Measurements from ENCODE around the gene CEP170.

GRCh38 chr1:243273506-243273905 lies 18.4 kb upstream of the CEP170 start:
- TF ChIP-seq TAF1 (IDR thresholded peaks at IDR 0.05; ENCODE audit: borderline replicate concordance, low read depth, low read length) (no peak), POLR2AphosphoS5 (IDR thresholded peaks at IDR 0.05; ENCODE audit: low read depth, low read length) (no peak)
